ENCODE data around the gene PDCD6IP.
A peak's percentile ranks its signal among the peaks of the same experiment; 100 is the strongest.

PDCD6IP gene

DNA sequence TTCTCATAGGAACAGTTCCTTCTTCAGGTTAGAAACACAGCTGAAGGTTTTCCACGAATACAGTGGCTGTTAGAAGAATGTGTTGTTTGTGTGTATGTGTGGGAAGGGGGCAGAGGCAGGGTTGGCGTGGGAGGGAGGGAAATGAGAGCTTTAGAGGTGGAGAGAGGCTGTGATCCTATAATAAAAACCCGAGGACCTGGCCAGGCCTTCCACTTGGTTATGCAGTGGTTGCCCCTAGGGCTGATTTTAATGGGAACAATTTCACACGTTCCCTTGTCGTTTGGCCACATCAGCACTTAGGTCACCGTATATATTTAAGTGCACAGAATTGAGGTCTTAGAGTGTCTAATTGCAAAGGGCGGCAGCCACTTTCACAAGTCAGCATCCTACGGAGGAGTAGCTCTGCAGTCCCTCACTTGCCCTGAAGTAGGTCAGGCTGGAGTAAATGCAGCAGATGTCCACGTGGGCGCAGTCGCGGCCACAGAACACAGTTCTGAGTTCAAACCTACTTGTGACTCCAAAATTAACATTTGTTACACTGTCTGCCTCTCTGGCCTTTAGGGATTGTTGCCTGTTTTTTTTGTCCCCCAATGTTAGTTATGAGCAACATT, 85.6 kb downstream of the PDCD6IP start:
- TF ChIP-seq CTCF (IDR thresholded peaks at IDR 0.05; ENCODE audit: control insufficient read depth, extremely low read depth, insufficient read depth), result peak; percentile 52
- DNase-seq (ENCODE audit: low read depth), result peak; percentile 31
- no peak overlapping the region for H3K4me3 ChIP-seq (ENCODE audit: low read depth, low read length)

DNA sequence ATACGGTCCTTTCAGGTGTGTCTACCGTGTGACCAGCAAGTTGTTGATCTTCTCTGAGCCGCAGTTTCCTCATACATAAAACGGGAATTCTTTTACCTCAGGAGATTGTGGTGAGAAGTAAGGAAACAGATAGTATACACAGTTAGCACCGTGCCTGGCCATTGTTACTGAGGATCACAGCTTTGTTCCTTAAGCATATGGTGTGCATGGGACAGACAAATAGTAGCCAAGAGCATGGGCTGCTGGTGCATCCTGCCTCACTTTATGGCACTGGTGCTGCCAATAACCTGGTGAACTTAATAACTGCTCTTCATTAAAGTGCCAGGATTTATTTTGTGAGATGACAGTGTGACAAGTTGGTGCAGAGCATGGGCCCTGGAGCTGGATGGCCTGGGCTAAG, 86.3 kb downstream of the PDCD6IP start:
- TF ChIP-seq CTCF (IDR thresholded peaks at IDR 0.05; ENCODE audit: control insufficient read depth, extremely low read depth, insufficient read depth), result no peak
- DNase-seq (ENCODE audit: low read depth), result no peak
- H3K4me3 ChIP-seq (ENCODE audit: low read depth, low read length), result no peak overlapping the region

DNA sequence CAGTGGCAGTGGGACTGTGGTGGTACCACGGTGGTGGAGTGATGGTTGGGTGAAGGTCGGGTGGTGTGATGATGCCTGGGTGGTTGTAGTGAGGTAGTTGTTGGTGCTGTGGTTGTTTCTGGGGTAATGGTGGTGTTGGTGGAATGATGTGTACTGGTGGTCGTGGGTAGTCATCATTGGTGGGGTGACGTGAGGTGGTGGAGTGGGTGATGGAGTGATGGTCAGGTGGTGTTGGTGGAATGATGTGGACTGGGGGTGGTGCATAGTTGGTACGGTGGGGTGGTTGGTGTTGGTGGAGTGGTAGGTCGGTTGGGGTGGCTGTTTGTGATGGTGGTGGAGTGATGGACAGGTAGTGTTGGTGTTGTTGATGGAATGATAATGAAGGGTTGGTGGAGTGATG, 87.1 kb downstream of the PDCD6IP start:
- no peak for TF ChIP-seq CTCF (IDR thresholded peaks at IDR 0.05; ENCODE audit: control insufficient read depth, extremely low read depth, insufficient read depth)
- H3K4me3 ChIP-seq (ENCODE audit: low read depth, low read length), result no peak overlapping the region
- DNase-seq (ENCODE audit: low read depth), result no peak

- TF ChIP-seq CTCF (IDR thresholded peaks at IDR 0.05; ENCODE audit: control insufficient read depth, extremely low read depth, insufficient read depth), result no peak
- no peak overlapping the region for H3K4me3 ChIP-seq (ENCODE audit: low read depth, low read length)
- no peak for DNase-seq (ENCODE audit: low read depth)
Measured at GRCh38 chr3:33886015-33886414, 87.6 kb downstream of the PDCD6IP start.

- DNase-seq (ENCODE audit: low read depth), result no peak
- no peak overlapping the region for H3K4me3 ChIP-seq (ENCODE audit: low read depth, low read length)
- no peak for TF ChIP-seq CTCF (IDR thresholded peaks at IDR 0.05; ENCODE audit: control insufficient read depth, extremely low read depth, insufficient read depth)
Measured at GRCh38 chr3:33887478-33887877, 89.0 kb downstream of the PDCD6IP start.

- no peak for TF ChIP-seq CTCF (IDR thresholded peaks at IDR 0.05; ENCODE audit: control insufficient read depth, extremely low read depth, insufficient read depth)
- no peak overlapping the region for H3K4me3 ChIP-seq (ENCODE audit: low read depth, low read length)
- no peak for DNase-seq (ENCODE audit: low read depth)
Measured at GRCh38 chr3:33889394-33890039, 91.1 kb downstream of the PDCD6IP start.

DNA sequence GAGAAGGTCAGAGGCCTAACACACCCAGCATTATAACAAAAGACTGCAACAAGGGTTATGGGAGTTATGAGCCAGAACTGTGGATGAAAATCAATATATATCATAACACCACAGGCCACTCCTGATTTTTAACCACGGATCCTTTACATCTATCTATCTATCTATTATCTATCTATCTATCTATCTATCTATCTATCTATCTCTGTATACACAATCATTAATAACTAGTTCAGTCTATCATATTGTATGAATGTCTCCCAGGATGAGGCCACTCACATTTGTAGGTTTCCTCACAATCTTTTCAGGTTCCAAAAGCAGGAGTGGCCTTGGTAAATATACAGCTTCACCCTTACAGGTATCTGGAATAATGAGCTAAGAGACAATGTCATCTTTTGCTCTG, 94.2 kb downstream of the PDCD6IP start:
- DNase-seq (ENCODE audit: low read depth), result no peak
- TF ChIP-seq CTCF (IDR thresholded peaks at IDR 0.05; ENCODE audit: control insufficient read depth, extremely low read depth, insufficient read depth), result no peak
- H3K4me3 ChIP-seq (ENCODE audit: low read depth, low read length), result no peak overlapping the region

Measured in LNCaP clone FGC (cell line).